ENCODE results near the gene C11orf97.

DNA sequence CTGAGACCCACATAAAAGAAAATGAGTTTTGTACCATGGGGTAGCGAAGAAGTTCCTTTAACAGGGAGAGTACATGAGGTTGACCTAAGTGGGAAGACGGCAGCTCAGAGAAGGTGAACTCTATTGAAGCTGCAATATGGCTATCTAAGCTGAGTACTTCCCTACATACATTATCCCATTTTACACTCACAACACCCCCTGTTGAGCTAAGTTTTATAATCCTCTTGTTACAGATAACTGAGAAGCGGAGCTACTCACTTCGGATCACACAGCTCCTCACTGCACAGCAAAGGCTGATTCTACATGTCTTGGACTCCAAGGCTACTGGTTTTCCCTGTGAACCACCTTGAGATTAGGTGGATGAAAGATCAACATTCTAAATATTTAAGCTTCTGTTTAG lies 46.7 kb downstream of the C11orf97 start:
- TF ChIP-seq POLR2A (IDR thresholded peaks at IDR 0.05) = no peak
- TF ChIP-seq, protein P1, sequence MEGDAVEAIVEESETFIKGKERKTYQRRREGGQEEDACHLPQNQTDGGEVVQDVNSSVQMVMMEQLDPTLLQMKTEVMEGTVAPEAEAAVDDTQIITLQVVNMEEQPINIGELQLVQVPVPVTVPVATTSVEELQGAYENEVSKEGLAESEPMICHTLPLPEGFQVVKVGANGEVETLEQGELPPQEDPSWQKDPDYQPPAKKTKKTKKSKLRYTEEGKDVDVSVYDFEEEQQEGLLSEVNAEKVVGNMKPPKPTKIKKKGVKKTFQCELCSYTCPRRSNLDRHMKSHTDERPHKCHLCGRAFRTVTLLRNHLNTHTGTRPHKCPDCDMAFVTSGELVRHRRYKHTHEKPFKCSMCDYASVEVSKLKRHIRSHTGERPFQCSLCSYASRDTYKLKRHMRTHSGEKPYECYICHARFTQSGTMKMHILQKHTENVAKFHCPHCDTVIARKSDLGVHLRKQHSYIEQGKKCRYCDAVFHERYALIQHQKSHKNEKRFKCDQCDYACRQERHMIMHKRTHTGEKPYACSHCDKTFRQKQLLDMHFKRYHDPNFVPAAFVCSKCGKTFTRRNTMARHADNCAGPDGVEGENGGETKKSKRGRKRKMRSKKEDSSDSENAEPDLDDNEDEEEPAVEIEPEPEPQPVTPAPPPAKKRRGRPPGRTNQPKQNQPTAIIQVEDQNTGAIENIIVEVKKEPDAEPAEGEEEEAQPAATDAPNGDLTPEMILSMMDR (IDR thresholded peaks at IDR 0.05 in 4 of 5, conservative IDR thresholded peaks at IDR 0.05 in 1 of 5) = no peak

All from gastrocnemius medialis (tissue), 4 donors.